Mucosa of descending colon (tissue), 3 donors: ENCODE measurements around the gene MEMO1. TPM values are rescaled to one million over a fixed set of nuclear protein-coding genes. Genes with fewer than 3 reads are reported as not detected.
"Not testable (repeated sequence)": the region's sequence is repeated elsewhere in the genome, so short reads cannot be mapped to it uniquely, and the experiment has no call there.

ENCODE experiments used
- ATAC-seq: fragments of 200-7000 bp; cut with Tn5 transposase; one replicate; pipeline ENCODE4 v1.9.1; 2020; ENCODE audit warnings: mild to moderate bottlenecking, moderate library complexity
- DNase-seq, 3 donors: peaks; one replicate each; pipeline ENCODE4 v3.0.0-alpha.2; 2020
- H3K36me3 ChIP-seq: fragments of 200-600 bp; one replicate; pipeline ENCODE4 v1.8.0; 2021; ENCODE audit warnings: low read depth, mild to moderate bottlenecking
- H3K4me1 ChIP-seq: fragments of 200-600 bp; one replicate; pipeline ENCODE4 v1.8.0; 2021; ENCODE audit warnings: low read depth, mild to moderate bottlenecking
- H3K4me3 ChIP-seq: fragments of 200-600 bp; one replicate; pipeline ENCODE4 v1.8.0; 2021; ENCODE audit warnings: mild to moderate bottlenecking
- H3K9me3 ChIP-seq: fragments of 200-600 bp; one replicate; pipeline ENCODE4 v1.8.0; 2021; ENCODE audit warnings: mild to moderate bottlenecking
- CTCF ChIP-seq: fragments of 200-600 bp; IDR thresholded peaks from one replicate; pipeline ENCODE4 v1.8.0; 2022; ENCODE audit warnings: antibody characterized with exemption, mild to moderate bottlenecking
- intact Hi-C, 2 donors: fragments of 100-400 bp; cut with DNase I in 1 of 2; cut with micrococcal nuclease in 1 of 2; formaldehyde crosslinking; loops; one replicate each; pipeline versions ENCODE4 v1.11.0 to v1.11.1; 2022; cut with DNase I, micrococcal nuclease
- total RNA-seq, 3 donors: library from RNA; stranded (reverse); fragmentation: NEBNext Ultra II Directional in 2 of 3; extraction: Animal tissue kit (Norgen Biotek cat#: 25700) in 2 of 3; gene quantifications; one replicate each; pipeline versions ENCODE4 v1.2.1 to v1.2.4, GENCODE V29; 2021 to 2023
- donor health status: DM: no; HTN: no; CAD: no; lungs with moderate emphysema.
- donor health status: DM: no; HTN: no; CAD: no.
- donor health status: DM: no; HTN: yes; CAD: no.

The MEMO1 gene
- total RNA-seq, 3 donors from 2014 or later = 28.6 to 46.4 (median 29.2) TPM

DNA sequence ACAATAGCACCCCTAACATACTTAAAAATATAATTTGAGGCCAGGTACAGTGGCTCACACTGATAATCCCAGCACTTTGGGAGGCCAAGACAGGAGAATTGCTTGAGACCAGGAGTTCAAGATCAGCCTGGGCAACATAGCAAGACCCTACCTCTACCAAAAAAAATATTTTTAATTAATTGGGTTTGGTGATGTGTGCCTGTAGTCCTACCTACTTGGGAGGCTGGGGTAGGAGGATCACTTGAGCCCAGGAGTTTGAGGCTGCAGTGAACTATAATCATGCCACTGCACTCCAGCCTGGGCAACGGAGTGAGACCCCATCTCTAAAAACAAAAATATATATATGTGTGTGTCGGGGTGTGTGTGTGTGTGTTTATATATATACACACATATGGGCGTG, 91.3 kb downstream of the MEMO1 start:
- H3K4me1 ChIP-seq = no peaks in the 10 kb centered on the region
- no peak for TF ChIP-seq CTCF
- DNase-seq = no peak
- no peak for ATAC-seq
- H3K4me3 ChIP-seq = no peak overlapping the region
- H3K9me3 ChIP-seq = no peaks in the 10 kb centered on the region
- no peaks in the 10 kb centered on the region for H3K36me3 ChIP-seq
- intact Hi-C loops = no loop called here

DNA sequence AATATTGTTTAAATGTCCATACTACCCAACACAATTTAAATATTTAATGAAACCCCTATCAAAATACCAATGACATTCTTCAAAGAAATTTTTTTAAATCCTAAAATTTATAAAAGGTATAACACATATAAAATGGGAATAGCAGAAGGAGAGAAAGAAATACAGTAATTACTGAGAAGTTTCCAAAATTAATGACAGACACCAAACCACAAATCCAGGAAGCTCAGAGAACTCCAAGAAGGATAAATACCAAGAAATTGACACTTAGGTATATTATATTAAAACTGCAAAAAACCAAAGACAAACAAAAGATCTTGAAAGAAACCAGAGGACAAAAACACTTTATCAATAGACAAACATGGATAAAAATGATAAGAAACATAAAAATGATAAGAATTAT, 101.1 kb downstream of the MEMO1 start:
- DNase-seq = no peak
- no peak for ATAC-seq
- H3K4me1 ChIP-seq = no peaks in the 10 kb centered on the region
- H3K9me3 ChIP-seq = no peaks in the 10 kb centered on the region
- TF ChIP-seq CTCF = no peak
- intact Hi-C loops = no loop called here
- no peak overlapping the region for H3K4me3 ChIP-seq
- no peaks in the 10 kb centered on the region for H3K36me3 ChIP-seq

- ATAC-seq, H3K4me3 ChIP-seq, DNase-seq, H3K9me3 ChIP-seq, H3K4me1 ChIP-seq, intact Hi-C loops, H3K36me3 ChIP-seq: not testable (repeated sequence)
Measured at GRCh38 chr2:31907491-31907890, 103.3 kb downstream of the MEMO1 start.

DNA sequence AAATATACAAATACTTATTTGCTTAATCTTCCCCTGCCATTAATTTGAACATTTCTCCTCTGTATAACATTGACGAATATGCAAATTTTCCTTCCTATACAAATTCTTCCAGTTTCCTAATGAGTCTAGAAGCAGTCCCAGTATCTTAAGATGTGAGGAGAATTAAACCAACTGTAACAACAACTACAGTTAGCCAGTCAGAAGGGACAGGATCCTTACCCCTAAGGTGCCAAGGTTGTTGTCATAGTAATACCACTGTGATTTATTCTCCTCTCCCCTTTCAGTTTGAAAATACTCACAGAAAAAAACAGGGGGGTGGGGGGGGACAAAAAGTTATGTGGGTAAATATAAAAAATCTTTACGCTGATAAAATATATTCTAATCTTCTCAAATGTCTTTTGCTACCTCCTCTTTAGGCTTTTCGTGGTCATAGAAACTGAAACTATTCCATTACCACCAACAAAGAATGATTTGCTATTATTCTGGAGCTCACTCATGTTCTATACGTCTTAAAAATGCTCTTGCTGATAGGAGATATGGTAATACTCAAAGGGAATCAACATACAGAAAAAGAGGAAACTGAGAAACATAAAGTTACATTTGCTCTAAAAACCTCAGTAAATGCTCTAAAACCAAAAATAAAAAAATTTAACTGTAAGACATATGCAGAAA, 107.6 kb downstream of the MEMO1 start:
- DNase-seq (no peak), ATAC-seq (no peak)
- H3K9me3 ChIP-seq = peaks cover 2% of the 10 kb centered on the region
- no peak overlapping the region for H3K4me3 ChIP-seq
- intact Hi-C loops = no loop called here
- H3K36me3 ChIP-seq = no peaks in the 10 kb centered on the region
- H3K4me1 ChIP-seq = no peaks in the 10 kb centered on the region
- TF ChIP-seq CTCF = no peak

GRCh38 chr2:31901900-31902299, 108.9 kb downstream of the MEMO1 start:
- ATAC-seq = no peak
- H3K36me3 ChIP-seq = no peaks in the 10 kb centered on the region
- H3K4me1 ChIP-seq = no peaks in the 10 kb centered on the region
- H3K9me3 ChIP-seq = peaks cover 11% of the 10 kb centered on the region
- DNase-seq = no peak
- no peak for TF ChIP-seq CTCF
- intact Hi-C loops = no loop called here
- H3K4me3 ChIP-seq = no peak overlapping the region

DNA sequence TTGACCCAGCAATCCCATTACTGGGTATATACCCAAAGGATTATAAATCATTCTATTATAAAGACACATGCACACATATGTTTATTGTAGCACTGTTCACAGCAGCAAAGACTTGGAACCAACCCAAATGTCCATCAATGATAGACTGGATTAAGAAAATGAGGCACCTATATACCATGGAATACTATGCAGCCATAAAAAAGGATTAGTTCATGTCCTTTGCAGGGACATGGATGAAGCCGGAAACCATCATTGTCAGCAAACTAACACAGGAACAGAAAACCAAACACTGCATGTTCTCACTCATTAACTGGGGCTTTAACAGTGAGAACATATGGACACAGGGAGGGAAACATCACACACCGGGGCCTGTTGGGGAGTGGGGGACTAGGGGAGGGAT, 110.7 kb downstream of the MEMO1 start:
- ATAC-seq, H3K4me1 ChIP-seq, DNase-seq, intact Hi-C loops, H3K4me3 ChIP-seq, H3K36me3 ChIP-seq: not testable (repeated sequence)
- H3K9me3 ChIP-seq = peaks cover 11% of the 10 kb centered on the region

DNA sequence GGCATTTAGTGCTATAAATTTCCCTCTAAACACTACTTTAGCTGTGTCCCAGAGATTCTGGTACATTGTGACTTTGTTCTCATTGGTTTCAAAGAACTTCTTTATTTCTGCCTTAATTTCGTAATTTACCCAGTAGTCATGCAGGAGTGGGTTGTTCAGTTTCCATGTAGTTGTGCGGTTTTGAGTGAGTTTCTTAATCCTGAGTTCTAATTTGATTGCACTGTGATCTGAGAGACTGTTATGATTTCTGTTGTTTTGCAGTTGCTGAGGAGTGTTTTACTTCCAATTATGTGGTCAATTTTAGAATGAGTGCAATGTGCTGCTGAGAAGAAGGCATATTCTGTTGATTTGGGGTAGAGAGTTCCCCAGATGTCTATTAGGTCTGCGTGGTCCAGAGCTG, 112.5 kb downstream of the MEMO1 start:
- intact Hi-C loops, ATAC-seq, DNase-seq, H3K4me3 ChIP-seq, H3K4me1 ChIP-seq, H3K36me3 ChIP-seq: not testable (repeated sequence)
- H3K9me3 ChIP-seq = peaks cover 11% of the 10 kb centered on the region

- H3K4me1 ChIP-seq, ATAC-seq, H3K4me3 ChIP-seq, DNase-seq, H3K36me3 ChIP-seq, intact Hi-C loops: not testable (repeated sequence)
- peaks cover 11% of the 10 kb centered on the region for H3K9me3 ChIP-seq
Measured at GRCh38 chr2:31897340-31897739, 113.5 kb downstream of the MEMO1 start.
